Trophoblast cell (in vitro differentiated cells and primary cell): ENCODE results near the gene C8G.

ENCODE experiments used
- DNase-seq, 2 donors: peaks; one replicate each; pipeline ENCODE4 v3.0.0-alpha.2; 2016
- H2AFZ ChIP-seq: 2 replicates; pipeline ENCODE4 v1.6.1; 2013; ENCODE audit warnings: low read length, moderate library complexity, mild to moderate bottlenecking; ENCODE audit not compliant: insufficient read depth, poor library complexity
- H2AK5ac ChIP-seq: 2 replicates; pipeline ENCODE4 v1.6.1; 2013; ENCODE audit warnings: mild to moderate bottlenecking, low read length
- H2BK120ac ChIP-seq: 2 replicates; pipeline ENCODE4 v1.6.1; 2013; ENCODE audit warnings: low read length, mild to moderate bottlenecking, moderate library complexity; ENCODE audit not compliant: insufficient read depth, poor library complexity
- H2BK12ac ChIP-seq: 2 replicates; pipeline ENCODE4 v1.6.1; 2013; ENCODE audit warnings: mild to moderate bottlenecking, low read length, moderate library complexity
- H2BK5ac ChIP-seq: 2 replicates; pipeline ENCODE4 v1.6.1; 2013; ENCODE audit warnings: low read length, low read depth, moderate library complexity, mild to moderate bottlenecking; ENCODE audit not compliant: poor library complexity
- H3K14ac ChIP-seq: 2 replicates; pipeline ENCODE4 v1.6.1; 2013; ENCODE audit warnings: mild to moderate bottlenecking, low read length
- H3K18ac ChIP-seq: 2 replicates; pipeline ENCODE4 v1.6.1; 2013; ENCODE audit warnings: mild to moderate bottlenecking, low read length
- H3K23ac ChIP-seq: 2 replicates; pipeline ENCODE4 v1.6.1; 2013; ENCODE audit warnings: low read length
- H3K27ac ChIP-seq: 2 replicates; pipeline ENCODE4 v1.5.1; 2013; ENCODE audit warnings: low read depth, mild to moderate bottlenecking, inconsistent platforms, low read length, moderate library complexity
- H3K27me3 ChIP-seq: 2 replicates; pipeline ENCODE4 v1.6.1; 2013; ENCODE audit warnings: inconsistent platforms, mild to moderate bottlenecking, low read length, moderate library complexity; ENCODE audit not compliant: insufficient read depth
- H3K36me3 ChIP-seq, 2 experiments: 1 replicate in 1 of 2; 2 replicates in 1 of 2; pipeline ENCODE4 v1.6.1; 2013; ENCODE audit warnings: low read length in 2 of 2, mild to moderate bottlenecking in 2 of 2, moderate library complexity in 1 of 2; ENCODE audit not compliant: insufficient read depth in 2 of 2, control insufficient read depth in 1 of 2
- H3K4ac ChIP-seq: 2 replicates; pipeline ENCODE4 v1.6.1; 2013; ENCODE audit warnings: low read depth, mild to moderate bottlenecking, low read length, moderate library complexity
- H3K4me1 ChIP-seq, 2 experiments: 1 replicate in 1 of 2; 2 replicates in 1 of 2; pipeline ENCODE4 v1.6.1; 2013; ENCODE audit warnings: low read length in 2 of 2, mild to moderate bottlenecking in 2 of 2, moderate library complexity in 1 of 2; ENCODE audit not compliant: insufficient read depth in 2 of 2, control insufficient read depth in 1 of 2
- H3K4me2 ChIP-seq: 2 replicates; pipeline ENCODE4 v1.6.1; 2013; ENCODE audit warnings: inconsistent platforms, mild to moderate bottlenecking, low read length, moderate library complexity
- H3K4me3 ChIP-seq: 2 replicates; pipeline ENCODE4 v1.5.1; 2013; ENCODE audit warnings: mild to moderate bottlenecking, low read depth, low read length, inconsistent platforms
- H3K79me1 ChIP-seq: one replicate; pipeline ENCODE4 v1.6.1; 2013; ENCODE audit warnings: low read length
- H3K79me2 ChIP-seq: 2 replicates; pipeline ENCODE4 v1.6.1; 2013; ENCODE audit warnings: low read length, mild to moderate bottlenecking; ENCODE audit not compliant: control insufficient read depth, insufficient read depth, poor library complexity
- H3K9ac ChIP-seq: 2 replicates; pipeline ENCODE4 v1.6.1; 2013; ENCODE audit warnings: mild to moderate bottlenecking, low read length
- H3K9me3 ChIP-seq: 2 replicates; pipeline ENCODE4 v1.6.1; 2013; ENCODE audit warnings: low read depth, mild to moderate bottlenecking, control low read depth, inconsistent platforms, low read length; ENCODE audit not compliant: insufficient read depth
- H4K12ac ChIP-seq: 2 replicates; pipeline ENCODE4 v1.6.1; 2013; ENCODE audit warnings: low read depth, mild to moderate bottlenecking, low read length, moderate library complexity
- H4K8ac ChIP-seq: 2 replicates; pipeline ENCODE4 v1.6.1; 2013; ENCODE audit warnings: low read depth, mild to moderate bottlenecking, low read length, moderate library complexity
- H4K91ac ChIP-seq: one replicate; pipeline ENCODE4 v1.6.1; 2013; ENCODE audit warnings: low read depth, mild to moderate bottlenecking, low read length, moderate library complexity
- WGBS: extraction: QIAGEN DNeasy Blood & Tissue Kit; methylation state at CpG from one replicate; pipeline ENCODE4 v1.1.7; 2013; ENCODE audit warnings: missing lambda C conversion rate; ENCODE audit not compliant: insufficient read length, insufficient coverage; ENCODE audit errors: extremely low coverage; 5-methylcytosine and 5-hydroxymethylcytosine counted together

The C8G gene

GRCh38 chr9:136985027-136985602 is 40.1 kb downstream of the C8G start:
- no peak overlapping the region for H3K23ac ChIP-seq
- DNase-seq = no peak
- H3K27ac ChIP-seq = no peak overlapping the region
- H3K18ac ChIP-seq = no peak overlapping the region
- H4K8ac ChIP-seq = peak overlapping the region; percentile 43
- H3K4me3 ChIP-seq = no peak overlapping the region
- H3K79me2 ChIP-seq = no peaks in the 10 kb centered on the region
- H3K9me3 ChIP-seq = peaks cover 4% of the 10 kb centered on the region
- no peak overlapping the region for H2AK5ac ChIP-seq
- H3K9ac ChIP-seq = no peak overlapping the region
- H3K4me1 ChIP-seq = peaks cover 7 to 9% of the 10 kb centered on the region in 2 experiments
- peak overlapping the region; percentile 7 for H3K14ac ChIP-seq
- no peak overlapping the region for H2BK120ac ChIP-seq
- H2AFZ ChIP-seq = no peak overlapping the region
- no peak overlapping the region for H3K4ac ChIP-seq
- WGBS = no CpG with 5 or more reads among the region's 48 CpGs
- H2BK12ac ChIP-seq = no peak overlapping the region
- H4K91ac ChIP-seq = peak overlapping the region; percentile 39
- H2BK5ac ChIP-seq = no peak overlapping the region
- H3K27me3 ChIP-seq = peaks cover 9% of the 10 kb centered on the region
- peak overlapping the region; percentile 45 for H3K4me2 ChIP-seq
- H4K12ac ChIP-seq = no peak overlapping the region
- no peaks in the 10 kb centered on the region for H3K36me3 ChIP-seq
- peaks cover 4% of the 10 kb centered on the region for H3K79me1 ChIP-seq

GRCh38 chr9:136985853-136986252 is 40.8 kb downstream of the C8G start:
- Histone ChIP-seq H2BK120ac (no peak overlapping the region), H3K18ac (no peak overlapping the region), H4K8ac (no peak overlapping the region), H3K9ac (no peak overlapping the region), H3K4me2 (no peak overlapping the region), H3K23ac (no peak overlapping the region), H3K27ac (no peak overlapping the region), H3K36me3 (no peaks in the 10 kb centered on the region), H2AFZ (no peak overlapping the region), H3K4me1 (peaks cover 7 to 9% of the 10 kb centered on the region in 2 experiments), H4K91ac (no peak overlapping the region), H4K12ac (no peak overlapping the region), H3K79me1 (peaks cover 4% of the 10 kb centered on the region), H3K14ac (no peak overlapping the region), H3K4me3 (no peak overlapping the region), H3K27me3 (peaks cover 9% of the 10 kb centered on the region), H3K4ac (no peak overlapping the region), H2AK5ac (no peak overlapping the region), H2BK5ac (no peak overlapping the region), H2BK12ac (no peak overlapping the region), H3K79me2 (no peaks in the 10 kb centered on the region), H3K9me3 (peaks cover 7% of the 10 kb centered on the region)
- no peak for DNase-seq
- WGBS = no CpG with 5 or more reads among the region's 33 CpGs

GRCh38 chr9:136988872-136989271 is 43.8 kb downstream of the C8G start:
- Histone ChIP-seq H4K12ac (no peak overlapping the region), H3K4me2 (no peak overlapping the region), H3K23ac (no peak overlapping the region), H3K18ac (no peak overlapping the region), H3K27ac (no peak overlapping the region), H2AK5ac (no peak overlapping the region), H3K14ac (no peak overlapping the region), H3K4ac (no peak overlapping the region), H2BK120ac (no peak overlapping the region), H3K4me1 (peaks cover 16 to 21% of the 10 kb centered on the region in 2 experiments), H3K79me2 (peaks cover 7% of the 10 kb centered on the region), H2BK5ac (no peak overlapping the region), H3K79me1 (peaks cover 17% of the 10 kb centered on the region), H2AFZ (no peak overlapping the region), H3K36me3 (peaks cover 4 to 6% of the 10 kb centered on the region in 2 experiments), H3K9ac (no peak overlapping the region), H3K27me3 (peaks cover 9% of the 10 kb centered on the region), H4K8ac (no peak overlapping the region), H3K9me3 (peaks cover 5% of the 10 kb centered on the region), H4K91ac (no peak overlapping the region), H2BK12ac (no peak overlapping the region), H3K4me3 (no peak overlapping the region)
- DNase-seq = no peak
- WGBS = no CpG with 5 or more reads among the region's 4 CpGs

GRCh38 chr9:136990242-136990911 is 45.3 kb downstream of the C8G start:
- no peak overlapping the region for H3K14ac ChIP-seq
- H3K4me2 ChIP-seq = no peak overlapping the region
- no peak overlapping the region for H2BK120ac ChIP-seq
- no peak overlapping the region for H2AK5ac ChIP-seq
- no peak overlapping the region for H3K4me3 ChIP-seq
- H3K18ac ChIP-seq = no peak overlapping the region
- H2AFZ ChIP-seq = no peak overlapping the region
- peaks cover 15 to 19% of the 10 kb centered on the region in 2 experiments for H3K36me3 ChIP-seq
- H3K27ac ChIP-seq = no peak overlapping the region
- H4K8ac ChIP-seq = no peak overlapping the region
- peaks cover 17% of the 10 kb centered on the region for H3K79me1 ChIP-seq
- H3K79me2 ChIP-seq = peaks cover 7% of the 10 kb centered on the region
- no peak overlapping the region for H4K12ac ChIP-seq
- H2BK5ac ChIP-seq = no peak overlapping the region
- no peak for DNase-seq
- no peak overlapping the region for H2BK12ac ChIP-seq
- H3K9me3 ChIP-seq = peaks cover 5% of the 10 kb centered on the region
- no peak overlapping the region for H4K91ac ChIP-seq
- no peak overlapping the region for H3K9ac ChIP-seq
- no peak overlapping the region for H3K23ac ChIP-seq
- H3K4me1 ChIP-seq = peaks cover 17 to 24% of the 10 kb centered on the region in 2 experiments
- peaks cover 7% of the 10 kb centered on the region for H3K27me3 ChIP-seq
- no peak overlapping the region for H3K4ac ChIP-seq
- no CpG with 5 or more reads among the region's 10 CpGs for WGBS
